Measurements from ENCODE around the gene SSB.

SSB gene

DNA sequence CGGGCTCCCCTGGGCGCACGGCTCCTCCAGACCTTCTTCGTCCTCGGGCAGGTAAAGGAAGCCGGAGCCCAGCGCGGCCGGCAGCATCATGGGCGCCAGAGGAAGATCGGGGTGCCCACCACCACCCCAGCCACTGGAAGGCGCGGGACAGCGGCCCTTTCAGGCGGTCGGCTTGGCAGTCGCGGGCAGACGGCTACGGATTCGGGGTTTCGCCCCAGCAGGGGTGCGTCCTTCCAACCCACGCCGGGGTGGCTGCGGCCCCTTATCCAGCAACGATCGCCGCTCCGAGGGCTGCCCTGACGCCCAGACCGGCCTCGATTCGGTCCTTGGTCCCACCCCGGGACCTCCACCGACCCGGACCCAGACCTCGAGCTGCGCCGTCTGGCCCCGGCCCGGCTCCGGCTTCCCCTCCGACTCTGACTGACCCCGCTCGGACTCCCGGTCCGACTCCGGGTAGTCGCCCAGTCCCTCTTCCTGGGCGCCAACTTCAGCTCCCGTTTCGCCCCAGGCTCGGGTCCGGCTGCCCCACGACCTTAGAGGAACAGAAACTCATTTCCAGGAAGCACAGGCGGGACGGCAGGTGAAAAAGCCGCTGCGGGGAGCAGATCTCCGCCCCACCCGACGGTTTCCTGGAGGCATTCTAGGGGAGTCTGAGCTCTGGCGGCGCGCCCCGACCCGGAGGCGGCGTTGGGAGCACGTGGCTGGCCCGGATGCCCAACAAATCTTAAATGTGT is 30.2 kb upstream of the SSB start:
- peak overlapping the region; percentile 78 for H3K4me3 Mint-ChIP-seq
- no peaks in the 10 kb centered on the region for H3K27me3 Mint-ChIP-seq
- DNase-seq (ENCODE audit: low spot score in 2 of 2) (peak; percentile 15 to 24), ATAC-seq (replicated peaks; ENCODE audit: extremely low read depth, poor library complexity, severe bottlenecking) (no peak)
- no peak overlapping the region for H3K27ac Mint-ChIP-seq (ENCODE audit: low read depth)
- peaks cover 13% of the 10 kb centered on the region for H3K4me1 Mint-ChIP-seq
- no peaks in the 10 kb centered on the region for H3K9me3 Mint-ChIP-seq
- H3K36me3 Mint-ChIP-seq (ENCODE audit: insufficient read depth): peaks cover 2% of the 10 kb centered on the region

DNA sequence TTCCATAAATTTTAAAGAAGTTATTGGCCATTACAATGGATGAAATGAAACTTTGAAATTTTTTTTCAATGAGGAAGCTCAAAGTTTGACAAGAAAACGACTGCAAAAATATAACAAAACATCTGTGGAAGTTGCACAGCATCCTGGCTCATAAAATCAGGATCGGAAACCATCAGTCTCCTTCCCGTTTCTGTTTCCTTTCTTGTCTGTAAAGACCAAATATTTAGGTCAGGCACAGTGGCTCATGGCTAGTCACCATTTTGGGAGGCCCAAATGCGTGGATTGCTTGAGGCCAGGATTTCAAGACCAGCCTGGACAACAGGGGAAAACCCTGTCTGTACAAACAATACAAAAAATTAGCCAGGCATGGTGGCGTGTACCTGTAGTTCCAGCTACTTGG is 27.6 kb upstream of the SSB start:
- DNase-seq (ENCODE audit: low spot score in 2 of 2): no peak
- H3K27me3 Mint-ChIP-seq: no peaks in the 10 kb centered on the region
- no peak overlapping the region for H3K4me3 Mint-ChIP-seq
- H3K4me1 Mint-ChIP-seq: peaks cover 13% of the 10 kb centered on the region
- no peak overlapping the region for H3K27ac Mint-ChIP-seq (ENCODE audit: low read depth)
- ATAC-seq (replicated peaks; ENCODE audit: extremely low read depth, poor library complexity, severe bottlenecking): no peak
- H3K36me3 Mint-ChIP-seq (ENCODE audit: insufficient read depth): peaks cover 2% of the 10 kb centered on the region
- H3K9me3 Mint-ChIP-seq: no peaks in the 10 kb centered on the region

DNA sequence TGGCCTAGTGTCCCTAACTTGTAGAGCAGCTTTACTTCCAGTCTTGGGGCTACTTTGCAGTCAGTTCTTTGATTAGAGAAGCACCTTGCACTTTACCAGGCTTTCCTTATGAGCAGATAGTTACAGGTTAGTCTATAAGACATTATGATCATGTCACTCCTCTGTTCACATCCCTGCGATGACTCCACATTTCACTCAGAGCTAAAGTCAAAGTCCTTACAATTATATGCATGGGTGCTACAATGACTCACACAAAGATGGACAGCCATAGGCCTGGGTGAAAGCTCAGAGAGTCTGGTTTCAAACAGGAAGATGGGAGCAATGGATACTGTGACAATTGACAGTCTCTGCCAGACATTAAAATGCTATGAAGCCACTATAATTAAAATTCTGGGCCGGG is 27.1 kb upstream of the SSB start:
- no peaks in the 10 kb centered on the region for H3K9me3 Mint-ChIP-seq
- no peak overlapping the region for H3K4me3 Mint-ChIP-seq
- H3K27me3 Mint-ChIP-seq: no peaks in the 10 kb centered on the region
- H3K36me3 Mint-ChIP-seq (ENCODE audit: insufficient read depth): peaks cover 2% of the 10 kb centered on the region
- ATAC-seq (replicated peaks; ENCODE audit: extremely low read depth, poor library complexity, severe bottlenecking) (no peak), DNase-seq (ENCODE audit: low spot score in 2 of 2) (no peak)
- no peak overlapping the region for H3K27ac Mint-ChIP-seq (ENCODE audit: low read depth)
- peaks cover 13% of the 10 kb centered on the region for H3K4me1 Mint-ChIP-seq

DNA sequence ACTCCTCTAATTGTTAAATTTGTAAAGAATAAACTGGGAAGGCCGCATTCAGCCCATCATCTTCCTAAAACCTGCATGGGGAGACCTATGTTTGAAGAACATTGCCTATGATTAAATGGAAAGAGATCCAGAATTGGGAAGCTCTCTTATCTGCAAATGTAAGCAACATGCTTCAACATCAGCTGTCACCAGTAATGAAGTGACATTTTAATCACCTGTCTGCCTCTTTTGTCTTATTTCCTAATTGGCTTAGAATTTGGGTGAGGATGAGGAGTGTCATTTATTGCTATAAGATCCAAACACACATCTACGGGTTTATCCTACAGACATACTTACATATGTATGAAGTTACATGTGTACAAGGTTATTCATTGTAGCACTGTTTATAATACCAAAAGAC is 26.0 kb upstream of the SSB start:
- Mint-ChIP-seq H3K27me3 (no peaks in the 10 kb centered on the region), H3K9me3 (no peaks in the 10 kb centered on the region), H3K4me1 (peaks cover 7% of the 10 kb centered on the region), H3K36me3 (ENCODE audit: insufficient read depth) (peaks cover 3% of the 10 kb centered on the region), H3K27ac (ENCODE audit: low read depth) (no peak overlapping the region), H3K4me3 (no peak overlapping the region)
- DNase-seq (ENCODE audit: low spot score in 2 of 2) (no peak), ATAC-seq (replicated peaks; ENCODE audit: extremely low read depth, poor library complexity, severe bottlenecking) (no peak)

DNA sequence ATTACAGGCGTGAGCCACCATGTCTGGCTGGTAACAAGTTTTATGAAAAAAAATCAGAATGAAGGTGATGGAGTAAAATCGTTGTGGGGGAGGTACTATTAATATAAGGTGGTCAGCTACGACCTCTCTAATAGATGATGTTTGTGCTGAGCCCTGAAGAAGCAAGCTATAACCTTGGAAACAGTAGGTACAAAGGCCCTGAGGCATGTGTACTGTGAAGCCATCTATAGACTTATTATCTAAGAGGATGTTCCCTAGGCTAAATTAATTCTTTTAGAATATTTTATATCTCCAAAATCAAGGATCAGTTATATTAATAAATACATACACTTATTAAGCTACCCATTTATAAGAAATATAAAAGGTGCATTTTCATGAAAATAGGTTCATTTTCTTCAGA is 23.3 kb upstream of the SSB start:
- DNase-seq (ENCODE audit: low spot score in 2 of 2) (no peak), ATAC-seq (replicated peaks; ENCODE audit: extremely low read depth, poor library complexity, severe bottlenecking) (no peak)
- H3K27ac Mint-ChIP-seq (ENCODE audit: low read depth): no peak overlapping the region
- H3K4me3 Mint-ChIP-seq: no peak overlapping the region
- H3K36me3 Mint-ChIP-seq (ENCODE audit: insufficient read depth): peaks cover 1% of the 10 kb centered on the region
- no peaks in the 10 kb centered on the region for H3K27me3 Mint-ChIP-seq
- no peaks in the 10 kb centered on the region for H3K4me1 Mint-ChIP-seq
- no peaks in the 10 kb centered on the region for H3K9me3 Mint-ChIP-seq

DNA sequence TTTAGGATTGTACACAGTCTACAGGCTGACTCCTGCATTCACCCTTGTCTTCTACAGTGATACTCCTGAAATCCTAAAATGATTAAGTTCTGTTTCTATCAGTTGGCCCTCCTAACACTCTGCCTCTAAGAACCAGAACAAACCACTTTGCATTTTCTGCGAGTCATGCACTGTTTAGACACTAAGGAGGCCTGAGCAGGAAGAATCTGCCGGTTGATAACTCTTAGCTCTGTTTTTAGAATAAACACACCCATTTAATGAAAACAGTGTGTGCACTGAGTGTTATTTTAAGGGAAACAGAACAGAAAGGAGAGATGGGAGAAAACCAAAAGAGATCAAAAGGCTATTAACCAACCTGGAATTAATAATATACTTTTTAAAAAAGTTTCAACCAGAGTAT is 22.9 kb upstream of the SSB start:
- Mint-ChIP-seq H3K27ac (ENCODE audit: low read depth) (no peak overlapping the region), H3K4me3 (no peak overlapping the region), H3K27me3 (no peaks in the 10 kb centered on the region), H3K4me1 (no peaks in the 10 kb centered on the region), H3K36me3 (ENCODE audit: insufficient read depth) (peaks cover 1% of the 10 kb centered on the region), H3K9me3 (no peaks in the 10 kb centered on the region)
- ATAC-seq (replicated peaks; ENCODE audit: extremely low read depth, poor library complexity, severe bottlenecking): no peak
- DNase-seq (ENCODE audit: low spot score in 2 of 2): no peak

DNA sequence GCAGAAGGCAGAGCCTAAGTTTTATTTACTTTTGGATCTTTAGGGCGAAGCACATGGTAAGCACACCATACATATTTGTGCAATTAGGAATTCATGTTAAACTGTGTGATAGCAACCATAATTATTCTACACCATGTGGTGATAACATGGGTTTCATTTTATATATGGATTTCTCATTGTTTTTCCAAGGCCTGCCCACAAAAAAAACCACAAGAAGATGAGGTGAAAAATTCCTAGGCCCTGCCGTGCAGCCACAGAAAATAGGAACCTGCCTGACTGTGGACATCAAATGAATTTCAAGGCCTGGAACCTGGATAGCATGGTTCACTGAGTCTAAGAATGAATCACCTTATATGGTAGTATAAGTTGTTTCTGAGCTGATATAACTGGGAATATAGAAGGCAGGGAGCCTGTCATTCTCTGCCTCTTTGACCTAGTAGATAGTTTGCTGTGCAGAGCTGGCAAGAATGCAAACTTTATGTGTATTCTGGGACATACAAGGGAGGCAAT is 22.4 kb upstream of the SSB start:
- no peaks in the 10 kb centered on the region for H3K4me1 Mint-ChIP-seq
- DNase-seq (ENCODE audit: low spot score in 2 of 2) (no peak), ATAC-seq (replicated peaks; ENCODE audit: extremely low read depth, poor library complexity, severe bottlenecking) (no peak)
- peaks cover 1% of the 10 kb centered on the region for H3K36me3 Mint-ChIP-seq (ENCODE audit: insufficient read depth)
- no peaks in the 10 kb centered on the region for H3K9me3 Mint-ChIP-seq
- H3K27ac Mint-ChIP-seq (ENCODE audit: low read depth): no peak overlapping the region
- no peak overlapping the region for H3K4me3 Mint-ChIP-seq
- H3K27me3 Mint-ChIP-seq: no peaks in the 10 kb centered on the region

DNA sequence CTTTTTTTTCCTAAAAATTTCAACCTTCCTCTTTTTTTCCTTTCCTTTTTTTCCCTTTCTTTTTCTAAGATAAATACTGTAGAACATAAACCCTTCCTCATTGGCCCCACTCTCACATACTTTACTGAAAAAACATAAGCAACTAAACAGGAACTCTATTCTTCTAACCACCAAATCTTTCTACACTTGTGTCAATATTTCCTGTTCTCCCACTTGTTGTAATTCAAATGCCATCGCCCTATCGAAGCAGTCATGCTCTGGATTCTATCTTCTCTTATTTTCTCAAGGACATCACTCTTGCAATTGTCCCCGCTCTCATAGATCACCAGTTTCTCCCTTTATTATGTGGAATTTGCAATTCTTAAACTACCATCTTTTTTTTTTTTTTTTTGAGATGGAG is 20.2 kb upstream of the SSB start:
- Mint-ChIP-seq H3K9me3 (no peaks in the 10 kb centered on the region), H3K27ac (ENCODE audit: low read depth) (no peak overlapping the region), H3K4me1 (no peaks in the 10 kb centered on the region)

DNA sequence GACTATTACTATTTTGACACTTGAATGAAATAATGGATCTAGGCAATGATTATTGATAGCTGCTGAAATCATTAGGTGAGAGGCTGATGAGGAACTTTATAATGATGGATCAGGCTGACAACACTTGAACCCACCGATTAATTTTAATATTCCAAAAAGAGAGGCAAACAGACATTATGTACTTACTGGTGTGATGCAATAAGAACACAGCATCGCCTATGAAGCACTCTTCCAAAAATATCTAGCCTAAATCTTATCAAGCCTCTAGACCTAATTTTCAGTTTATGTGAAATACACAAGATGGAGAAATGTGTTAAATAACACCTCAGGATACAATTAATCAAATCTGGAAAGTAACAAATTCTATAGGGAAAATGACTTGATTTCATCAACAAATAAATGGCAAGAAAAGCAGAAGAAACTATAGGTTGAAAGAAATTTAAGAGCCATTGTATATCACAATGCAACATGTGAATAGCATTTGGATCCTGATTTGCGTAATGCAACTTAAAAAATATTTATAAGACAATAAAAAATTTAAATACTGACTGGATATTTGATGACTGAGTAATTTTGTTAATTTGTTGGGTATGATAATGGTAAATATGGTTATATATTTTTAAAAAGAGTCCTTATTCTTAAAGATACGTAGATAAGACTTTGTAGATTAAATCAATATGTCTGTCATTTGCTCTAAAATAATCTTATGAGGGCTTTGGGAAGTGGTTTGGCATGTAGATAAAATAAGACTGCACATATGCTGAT is 17.2 kb upstream of the SSB start:
- DNase-seq (ENCODE audit: low spot score in 2 of 2): no peak
- H3K27ac Mint-ChIP-seq (ENCODE audit: low read depth): no peak overlapping the region
- H3K9me3 Mint-ChIP-seq: no peaks in the 10 kb centered on the region
- no peak overlapping the region for H3K4me3 Mint-ChIP-seq
- peaks cover 1% of the 10 kb centered on the region for H3K36me3 Mint-ChIP-seq (ENCODE audit: insufficient read depth)
- ATAC-seq (replicated peaks; ENCODE audit: extremely low read depth, poor library complexity, severe bottlenecking): no peak
- peaks cover 9% of the 10 kb centered on the region for H3K27me3 Mint-ChIP-seq
- no peaks in the 10 kb centered on the region for H3K4me1 Mint-ChIP-seq

More for the DNA sequence above, 20.2 kb upstream of the SSB start:
- Mint-ChIP-seq H3K27me3 (peaks cover 7% of the 10 kb centered on the region), H3K4me3 (no peak overlapping the region), H3K36me3 (ENCODE audit: insufficient read depth) (peaks cover 1% of the 10 kb centered on the region)
- DNase-seq (ENCODE audit: low spot score in 2 of 2) (no peak), ATAC-seq (replicated peaks; ENCODE audit: extremely low read depth, poor library complexity, severe bottlenecking) (no peak)

DNA sequence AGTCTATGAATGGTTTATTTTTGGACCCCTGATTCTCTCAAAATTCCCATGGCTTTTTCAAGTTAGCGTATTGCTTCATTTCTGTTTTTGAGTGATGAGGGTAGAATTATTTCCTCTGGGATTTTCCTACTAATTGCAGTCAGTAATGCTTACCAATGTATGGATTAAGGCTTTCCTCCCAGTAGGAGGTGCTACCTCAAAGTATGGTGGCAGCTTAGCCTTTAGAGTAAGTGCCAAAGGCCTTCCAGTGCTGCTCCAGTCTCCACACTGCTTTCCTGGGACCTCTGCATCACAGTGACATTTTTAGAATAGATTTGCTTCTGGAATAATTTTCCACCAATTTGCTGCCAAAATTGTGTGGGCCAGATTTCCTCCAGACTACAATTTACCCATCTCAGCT is 16.2 kb upstream of the SSB start:
- Mint-ChIP-seq H3K9me3 (no peaks in the 10 kb centered on the region), H3K36me3 (ENCODE audit: insufficient read depth) (no peaks in the 10 kb centered on the region), H3K27me3 (peaks cover 10% of the 10 kb centered on the region), H3K4me3 (no peak overlapping the region), H3K27ac (ENCODE audit: low read depth) (no peak overlapping the region), H3K4me1 (no peaks in the 10 kb centered on the region)
- ATAC-seq (replicated peaks; ENCODE audit: extremely low read depth, poor library complexity, severe bottlenecking) (no peak), DNase-seq (ENCODE audit: low spot score in 2 of 2) (no peak)

DNA sequence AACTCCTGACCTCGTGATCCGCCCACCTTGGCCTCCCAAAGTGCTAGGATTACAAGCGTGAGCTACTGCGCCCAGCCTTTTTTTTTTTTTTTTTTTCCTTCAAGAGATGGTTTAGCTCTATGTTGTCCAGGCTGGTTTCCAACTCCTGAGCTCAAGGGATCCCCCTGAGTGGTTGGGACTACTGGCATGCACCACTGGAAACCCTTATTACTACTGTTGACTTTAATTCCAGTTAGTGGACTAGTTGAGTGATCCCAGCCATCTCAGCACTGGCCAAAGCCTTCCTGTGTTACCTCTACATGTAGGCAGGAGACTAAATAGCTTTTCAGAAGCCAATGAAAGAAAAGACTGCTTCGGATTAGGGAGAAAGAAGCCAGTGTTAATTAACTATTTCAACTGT is 8.1 kb upstream of the SSB start:
- DNase-seq (ENCODE audit: low spot score in 2 of 2): no peak
- peaks cover 7% of the 10 kb centered on the region for H3K4me1 Mint-ChIP-seq
- H3K36me3 Mint-ChIP-seq (ENCODE audit: insufficient read depth): no peaks in the 10 kb centered on the region
- ATAC-seq (replicated peaks; ENCODE audit: extremely low read depth, poor library complexity, severe bottlenecking): no peak
- peaks cover 28% of the 10 kb centered on the region for H3K27me3 Mint-ChIP-seq
- H3K27ac Mint-ChIP-seq (ENCODE audit: low read depth): no peak overlapping the region
- H3K4me3 Mint-ChIP-seq: no peak overlapping the region
- no peaks in the 10 kb centered on the region for H3K9me3 Mint-ChIP-seq

DNA sequence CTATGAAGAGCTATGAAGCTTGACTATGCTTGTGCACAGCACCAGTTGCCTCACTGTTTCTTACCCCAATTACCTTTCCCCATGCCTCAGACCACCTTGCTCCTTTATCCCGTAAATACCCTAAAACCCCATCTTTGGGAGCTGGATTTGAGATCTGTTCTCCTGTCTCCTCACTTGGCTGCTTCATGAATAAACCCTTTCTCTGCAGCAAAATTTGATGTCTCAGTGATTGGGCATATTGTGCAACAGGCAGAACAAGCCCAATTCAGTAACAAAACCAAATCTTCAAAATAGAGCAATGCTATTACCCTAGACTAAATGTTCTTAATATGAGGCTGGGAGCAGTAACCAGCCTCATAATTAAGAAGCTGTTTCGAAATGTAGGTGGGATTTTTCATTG is 3.5 kb upstream of the SSB start:
- no peak for ATAC-seq (replicated peaks; ENCODE audit: extremely low read depth, poor library complexity, severe bottlenecking)

DNA sequence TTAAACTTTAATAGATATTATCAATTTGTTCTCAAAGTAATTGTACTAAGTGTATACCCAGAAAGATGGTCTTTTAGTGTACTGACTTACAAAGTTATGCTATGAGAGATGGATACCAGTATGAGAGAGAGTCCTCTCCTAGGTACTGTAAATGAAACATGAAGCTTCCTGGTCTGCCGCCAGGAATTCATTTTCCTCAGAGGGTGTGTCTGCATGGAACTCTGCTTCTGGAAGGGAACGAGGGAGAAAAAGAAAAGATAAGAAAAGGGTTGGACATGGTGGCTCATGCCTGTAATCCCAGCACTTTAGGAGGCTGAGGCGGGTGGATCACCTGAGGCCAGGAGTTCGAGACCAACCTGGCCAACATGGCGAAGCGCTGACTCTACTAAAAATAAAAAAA is 2.2 kb upstream of the SSB start:
- ATAC-seq (replicated peaks; ENCODE audit: extremely low read depth, poor library complexity, severe bottlenecking) (no peak), DNase-seq (ENCODE audit: low spot score in 2 of 2) (no peak)
- H3K27ac Mint-ChIP-seq (ENCODE audit: low read depth): no peak overlapping the region
- peak overlapping the region; percentile 19 for H3K4me3 Mint-ChIP-seq
- H3K27me3 Mint-ChIP-seq: no peaks in the 10 kb centered on the region
- peaks cover 13% of the 10 kb centered on the region for H3K36me3 Mint-ChIP-seq (ENCODE audit: insufficient read depth)
- peaks cover 9% of the 10 kb centered on the region for H3K4me1 Mint-ChIP-seq
- H3K9me3 Mint-ChIP-seq: no peaks in the 10 kb centered on the region

More for the DNA sequence above, 3.5 kb upstream of the SSB start:
- Mint-ChIP-seq H3K27me3 (peaks cover under 1% of the 10 kb centered on the region), H3K27ac (ENCODE audit: low read depth) (no peak overlapping the region), H3K4me3 (no peak overlapping the region), H3K9me3 (no peaks in the 10 kb centered on the region), H3K36me3 (ENCODE audit: insufficient read depth) (peaks cover 10% of the 10 kb centered on the region), H3K4me1 (peaks cover 9% of the 10 kb centered on the region)
- DNase-seq (ENCODE audit: low spot score in 2 of 2): no peak

Measured in central memory CD8-positive, alpha-beta T cell (primary cell).